Measurements from ENCODE around the gene CFAP65. TPM values are rescaled to one million over a fixed set of nuclear protein-coding genes. Genes with fewer than 3 reads are reported as not detected.

Gene CFAP65
- total and polyA plus RNA-seq, 9 of the 15 experiments (the other 6 are each of a cell fraction or from before 2014, with no cell fraction given): not detected

DNA sequence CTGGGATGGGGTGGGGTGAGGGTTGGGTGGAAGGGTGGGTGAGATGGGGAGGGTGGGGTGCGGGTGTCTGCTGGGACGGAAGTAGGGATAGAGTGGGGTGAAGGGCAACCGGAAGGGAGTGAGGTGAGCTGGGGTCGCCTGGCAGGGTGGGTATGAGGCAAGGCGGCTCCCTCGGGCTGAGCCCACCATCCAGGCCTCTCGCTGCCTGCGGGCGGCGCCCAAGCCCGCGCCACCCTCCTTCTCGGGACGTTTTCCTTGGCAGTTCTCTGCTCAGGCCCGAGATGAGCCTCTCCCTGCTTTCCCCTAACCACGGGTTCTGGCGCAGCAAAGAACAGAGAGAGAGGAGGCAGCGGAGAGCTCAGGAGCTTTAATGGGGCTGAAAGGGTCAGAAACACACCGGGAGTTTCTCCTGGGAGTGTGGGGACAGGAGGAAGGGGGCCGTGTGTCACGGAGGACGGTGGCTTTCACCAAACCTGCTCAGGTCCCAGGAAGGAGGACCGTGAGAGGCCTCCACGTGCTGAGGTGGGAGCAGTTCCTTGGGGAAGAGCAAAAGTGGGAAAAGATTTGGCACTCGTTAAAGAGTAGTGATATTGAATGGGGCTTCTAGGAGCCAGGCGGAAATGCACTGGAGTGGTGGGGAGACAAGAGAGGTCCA is 60.5 kb downstream of the CFAP65 start:
- Histone ChIP-seq H3K9me3 (replicated peaks; ENCODE audit: control insufficient read depth, insufficient read depth, low read depth, low read length) (no peaks in the 10 kb centered on the region), H3K4me2 (ENCODE audit: insufficient read depth, low read length) (no peak overlapping the region), H2AFZ (ENCODE audit: low read depth, low read length) (no peak overlapping the region), H3K79me2 (ENCODE audit: control insufficient read depth, insufficient read depth, low read length) (no peaks in the 10 kb centered on the region), H3K9ac (ENCODE audit: insufficient read depth in 1 of 2, low read depth in 2 of 2, low read length in 2 of 2) (no peak overlapping the region), H3K27ac (ENCODE audit: extremely low read depth, low read depth, low read length) (no peak overlapping the region), H3K9me1 (ENCODE audit: control insufficient read depth, insufficient read depth, low read length) (no peaks in the 10 kb centered on the region), H4K20me1 (replicated peaks; ENCODE audit: control insufficient read depth, insufficient read depth, low read length) (no peaks in the 10 kb centered on the region), H3K27me3 (ENCODE audit: control insufficient read depth in 2 of 2, insufficient read depth in 2 of 2, low read length in 2 of 2) (peaks cover 0 to 16% of the 10 kb centered on the region in 2 experiments; a peak in 2 of 5 replicates), H3K4me1 (replicated peaks in 1 of 2; ENCODE audit: control insufficient read depth in 2 of 2, insufficient read depth in 2 of 2, low read length in 2 of 2) (peaks cover under 1 to 23% of the 10 kb centered on the region in 2 experiments; a peak in 3 of 5 replicates), H3K4me3 (no peak overlapping the region), H3K36me3 (ENCODE audit: control insufficient read depth, insufficient read depth, low read length) (no peaks in the 10 kb centered on the region)
- DNase-seq (ENCODE audit: extremely low read depth in 1 of 4, low spot score in 3 of 4): no peak
- WGBS (ENCODE audit: insufficient coverage, low coverage, missing lambda C conversion rate): 21% methylated on average over 13 of the region's 26 CpGs
- ChIA-PET POLR2A (interaction anchor here (0.6 kb wide), 1 partner anchor 97 kb away, joined by 3 read pairs; no protein-coding TSS in a partner anchor), CTCF (ENCODE audit: low intra/inter-chr PET ratio) (interaction anchor here (0.6 to 1.4 kb wide), 3 partner anchors 19 to 103 kb away, joined by 3 to 4 read pairs (median 4); no protein-coding TSS in a partner anchor)
- FAIRE-seq: no peak
- in situ Hi-C loops (cut with MboI): no loop called here
- TF ChIP-seq, protein P1, sequence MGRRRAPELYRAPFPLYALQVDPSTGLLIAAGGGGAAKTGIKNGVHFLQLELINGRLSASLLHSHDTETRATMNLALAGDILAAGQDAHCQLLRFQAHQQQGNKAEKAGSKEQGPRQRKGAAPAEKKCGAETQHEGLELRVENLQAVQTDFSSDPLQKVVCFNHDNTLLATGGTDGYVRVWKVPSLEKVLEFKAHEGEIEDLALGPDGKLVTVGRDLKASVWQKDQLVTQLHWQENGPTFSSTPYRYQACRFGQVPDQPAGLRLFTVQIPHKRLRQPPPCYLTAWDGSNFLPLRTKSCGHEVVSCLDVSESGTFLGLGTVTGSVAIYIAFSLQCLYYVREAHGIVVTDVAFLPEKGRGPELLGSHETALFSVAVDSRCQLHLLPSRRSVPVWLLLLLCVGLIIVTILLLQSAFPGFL (CRISPR knock-in tag; IDR thresholded peaks at IDR 0.05): no peak
- TF ChIP-seq STAT5B (CRISPR knock-in tag; IDR thresholded peaks at IDR 0.05): no peak
- TF ChIP-seq, protein P2, sequence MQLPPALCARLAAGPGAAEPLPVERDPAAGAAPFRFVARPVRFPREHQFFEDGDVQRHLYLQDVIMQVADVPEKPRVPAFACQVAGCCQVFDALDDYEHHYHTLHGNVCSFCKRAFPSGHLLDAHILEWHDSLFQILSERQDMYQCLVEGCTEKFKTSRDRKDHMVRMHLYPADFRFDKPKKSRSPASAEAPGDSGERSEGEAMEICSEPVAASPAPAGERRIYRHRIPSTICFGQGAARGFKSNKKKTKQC (CRISPR knock-in tag; IDR thresholded peaks at IDR 0.05): no peak
- TF ChIP-seq, protein P3, sequence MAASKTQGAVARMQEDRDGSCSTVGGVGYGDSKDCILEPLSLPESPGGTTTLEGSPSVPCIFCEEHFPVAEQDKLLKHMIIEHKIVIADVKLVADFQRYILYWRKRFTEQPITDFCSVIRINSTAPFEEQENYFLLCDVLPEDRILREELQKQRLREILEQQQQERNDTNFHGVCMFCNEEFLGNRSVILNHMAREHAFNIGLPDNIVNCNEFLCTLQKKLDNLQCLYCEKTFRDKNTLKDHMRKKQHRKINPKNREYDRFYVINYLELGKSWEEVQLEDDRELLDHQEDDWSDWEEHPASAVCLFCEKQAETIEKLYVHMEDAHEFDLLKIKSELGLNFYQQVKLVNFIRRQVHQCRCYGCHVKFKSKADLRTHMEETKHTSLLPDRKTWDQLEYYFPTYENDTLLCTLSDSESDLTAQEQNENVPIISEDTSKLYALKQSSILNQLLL (CRISPR knock-in tag; IDR thresholded peaks at IDR 0.05; ENCODE audit: borderline replicate concordance): no peak
- TF ChIP-seq ZNF24 (IDR thresholded peaks at IDR 0.05): no peak
- no peak for TF ChIP-seq HNRNPUL1 (IDR thresholded peaks at IDR 0.05; ENCODE audit: low read length)
- no peak for TF ChIP-seq POLR2G (IDR thresholded peaks at IDR 0.05; ENCODE audit: low read depth, low read length)
- TF ChIP-seq ZNF780A (CRISPR knock-in tag; IDR thresholded peaks at IDR 0.05): no peak
- BruUV-seq (replicated peaks): no TSS peak
- intact Hi-C loops (cut with micrococcal nuclease): no loop called here
- no peak for ATAC-seq

Measured in K562 (cell line).